ENCODE results near the gene JMJD8.

JMJD8 gene

DNA sequence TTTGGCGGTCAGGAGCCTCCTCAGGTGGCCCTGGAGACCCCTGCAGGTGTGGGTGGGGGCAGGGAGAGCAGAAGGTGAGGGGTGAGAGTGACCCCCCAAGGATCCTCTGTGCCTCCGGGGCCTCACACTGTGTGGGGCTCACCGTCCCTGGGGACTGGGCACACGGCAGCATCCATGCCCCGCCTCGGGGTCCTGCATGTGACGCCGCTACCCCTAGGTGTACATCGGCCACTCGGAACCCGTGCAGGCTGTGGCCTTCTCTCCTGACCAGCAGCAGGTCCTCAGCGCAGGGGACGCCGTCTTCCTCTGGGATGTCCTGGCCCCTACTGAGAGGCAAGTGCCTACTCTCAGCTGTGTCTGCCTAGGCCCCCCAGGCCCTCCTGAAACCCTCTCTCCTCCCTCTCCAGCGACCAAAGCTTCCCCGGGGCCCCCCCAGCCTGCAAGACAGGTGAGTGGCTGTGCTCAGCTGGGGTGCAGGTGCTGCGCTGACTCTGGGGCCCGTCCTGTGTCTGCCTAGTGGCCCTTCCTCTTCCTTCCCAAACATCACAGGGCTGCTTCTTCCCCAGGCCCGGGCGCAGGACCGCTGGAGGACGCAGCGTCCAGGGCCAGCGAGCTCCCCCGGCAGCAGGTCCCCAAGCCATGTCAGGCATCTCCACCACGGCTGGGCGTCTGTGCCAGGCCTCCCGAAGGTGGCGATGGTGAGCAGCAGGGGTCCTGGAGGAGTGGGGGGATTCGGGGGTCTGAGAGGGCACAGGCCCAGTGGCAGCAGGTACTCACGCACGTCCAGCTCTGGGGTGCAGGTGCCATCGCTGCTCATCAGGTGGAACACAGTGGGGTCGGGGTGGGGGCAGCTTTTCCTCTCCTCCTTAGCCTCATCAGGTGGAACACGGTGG is 25.2 kb downstream of the JMJD8 start:
- DNase-seq, result no peak

DNA sequence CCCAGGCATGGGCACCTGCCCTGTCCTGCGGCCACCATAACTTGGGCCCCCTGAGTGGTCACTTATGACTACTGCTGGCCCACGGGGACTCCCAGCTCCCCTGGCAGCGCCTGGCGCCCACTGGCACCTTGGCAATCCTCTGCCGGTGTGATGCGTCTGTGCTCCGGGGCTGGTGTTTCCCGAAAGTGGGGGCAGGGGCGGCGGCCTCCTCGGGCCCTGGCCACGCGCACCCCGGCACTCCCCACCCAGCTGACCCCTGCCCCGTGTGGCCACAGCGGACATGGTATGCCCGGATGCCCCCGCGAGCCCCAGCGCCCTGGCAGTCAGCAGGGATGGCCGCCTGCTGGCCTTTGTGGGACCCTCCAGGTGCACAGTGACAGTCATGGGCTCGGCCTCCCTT is 26.6 kb downstream of the JMJD8 start:
- DNase-seq, result no peak

DNA sequence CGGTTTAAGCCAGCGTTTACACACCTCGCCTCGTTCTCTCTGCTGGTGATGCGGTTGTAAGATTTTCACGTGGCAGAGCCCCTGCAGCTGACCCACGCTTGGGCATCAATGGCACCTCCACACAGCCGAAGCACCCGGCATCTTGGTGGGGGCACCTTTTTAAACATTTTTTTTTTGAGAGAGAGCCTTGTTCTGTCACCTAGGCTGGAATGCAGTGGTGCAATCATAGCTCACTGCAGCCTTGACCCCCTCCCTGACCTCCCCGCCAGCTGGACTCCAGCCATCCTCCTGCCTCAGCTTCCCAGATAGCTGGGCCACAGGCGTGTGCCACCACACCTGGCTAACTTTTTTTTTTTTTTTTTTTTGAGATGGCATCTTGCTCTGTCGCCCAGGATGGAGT is 30.1 kb downstream of the JMJD8 start:
- no peak for DNase-seq

DNA sequence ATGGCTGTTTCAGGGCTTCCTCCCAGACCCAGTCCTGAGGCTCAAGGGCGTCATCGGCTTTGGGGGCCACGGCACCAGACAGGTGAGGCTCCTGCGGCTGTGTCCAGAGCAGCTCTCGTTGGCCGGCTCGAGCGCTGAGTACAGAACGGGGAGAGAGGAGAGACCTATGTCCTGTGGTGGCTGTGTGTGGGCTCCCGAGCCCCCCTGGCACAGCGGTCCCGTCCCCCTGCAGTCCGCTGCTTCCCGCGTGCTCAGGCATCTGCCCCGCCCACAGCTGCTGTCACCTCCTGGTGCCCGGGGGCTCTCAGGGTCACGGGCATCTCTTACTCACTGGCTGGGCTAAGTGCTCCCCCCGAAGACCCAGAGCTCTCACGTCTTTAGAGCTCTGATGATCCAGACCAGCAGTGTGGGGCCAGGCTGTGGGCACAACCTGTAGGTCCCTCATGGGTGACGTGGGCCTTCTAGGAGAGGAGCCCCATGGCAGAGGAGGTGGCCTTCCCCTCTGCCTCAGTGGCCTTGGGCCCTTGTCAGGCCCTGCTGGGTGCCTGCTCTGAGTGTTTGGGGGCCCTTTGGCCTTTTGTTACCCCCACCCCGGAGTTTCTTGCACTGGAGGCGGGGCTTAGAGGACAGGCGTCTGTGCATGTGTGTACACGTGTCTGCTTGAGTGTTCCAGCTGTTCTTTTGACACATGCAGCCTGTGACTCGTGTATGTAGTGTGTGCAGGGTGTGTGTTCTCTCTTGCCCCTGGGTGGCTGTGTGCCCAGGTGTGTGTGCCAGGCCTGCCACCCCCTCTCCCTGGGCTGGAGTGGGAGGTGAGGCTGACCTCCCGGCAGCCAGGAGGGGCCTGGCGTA is 31.5 kb downstream of the JMJD8 start:
- no peak for DNase-seq

DNA sequence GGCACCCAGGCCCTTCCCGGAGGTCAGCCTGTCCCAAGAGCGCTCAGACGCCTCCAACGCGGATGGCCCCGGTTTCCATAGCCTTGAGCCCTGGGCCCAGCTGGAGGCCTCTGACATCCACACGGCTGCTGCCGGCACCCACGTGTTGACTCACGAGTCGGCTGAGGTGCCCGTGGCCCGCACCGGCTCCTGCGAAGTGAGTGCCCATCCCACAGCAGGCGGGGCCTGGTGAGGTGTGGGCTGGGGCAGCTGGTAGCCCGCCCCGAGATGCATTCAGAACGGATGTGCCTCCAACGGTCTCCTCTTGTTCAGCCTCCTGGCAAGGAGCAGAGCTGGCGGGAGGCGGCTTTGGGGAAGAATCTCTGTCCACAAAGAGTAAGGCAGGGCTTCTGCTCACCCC is 32.3 kb downstream of the JMJD8 start:
- DNase-seq, result no peak

DNA sequence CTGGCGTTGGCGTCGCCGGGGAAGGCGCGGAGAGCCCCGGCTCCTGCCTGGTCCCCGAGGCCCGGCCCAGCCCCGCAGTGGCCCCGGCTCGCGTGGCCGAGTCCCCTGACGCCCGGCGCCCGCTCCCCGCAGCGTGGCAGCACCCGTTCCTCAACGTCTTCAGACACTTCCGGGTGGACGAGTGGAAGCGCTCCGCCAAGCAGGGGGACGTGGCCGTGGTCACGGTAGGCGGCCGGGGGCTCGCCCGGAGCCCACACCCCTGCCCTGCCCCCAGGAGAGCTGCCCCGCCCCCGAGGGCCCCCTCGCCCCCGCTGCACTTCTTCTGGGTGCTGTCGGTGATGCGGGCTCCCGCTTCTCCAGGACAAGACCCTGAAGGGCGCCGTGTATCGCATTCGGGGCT is 34.5 kb downstream of the JMJD8 start:
- no peak for DNase-seq

DNA sequence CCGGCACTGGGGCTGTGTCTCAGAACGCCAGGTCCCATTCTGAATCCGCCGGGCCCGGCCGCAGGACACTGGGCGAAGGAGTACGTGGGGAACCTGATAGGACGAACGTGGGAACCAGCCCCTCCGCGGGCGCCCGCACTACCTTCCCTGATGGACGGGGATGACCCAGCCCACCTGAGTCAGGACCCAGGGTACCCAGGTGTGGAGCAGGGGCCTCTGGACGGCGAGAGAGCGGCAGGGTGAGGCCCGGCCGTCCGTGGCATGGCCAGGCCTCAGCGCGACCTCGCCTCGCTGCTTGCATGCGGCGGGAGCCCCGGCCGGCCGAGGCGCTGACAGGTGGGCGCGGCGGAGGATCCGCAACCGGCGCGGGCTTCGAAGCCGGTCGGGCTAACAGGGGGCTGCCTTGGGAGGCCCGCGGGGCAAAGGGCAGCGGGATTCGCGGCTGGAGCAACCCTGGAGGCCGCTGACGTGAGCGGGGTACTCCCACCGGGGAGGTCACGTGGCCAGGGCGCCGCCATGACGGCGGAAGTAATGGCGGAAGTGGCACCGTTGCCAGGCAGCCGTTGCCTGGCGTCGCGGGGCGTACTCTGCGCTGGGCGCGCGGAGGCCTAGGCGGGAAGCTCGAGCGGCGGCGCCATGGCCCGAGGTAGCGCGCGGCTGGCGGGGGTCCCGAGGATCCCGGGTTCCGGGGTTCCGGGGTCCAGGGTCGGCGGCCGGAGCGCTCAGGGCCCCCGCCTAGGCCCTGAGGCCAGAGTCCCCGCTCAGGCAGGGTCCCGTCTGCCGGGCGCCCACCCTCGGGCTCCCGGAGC is 35.1 kb downstream of the JMJD8 start, which contains the start of gene WDR90:
WDR90 (plus strand) TSS at position 585 of the 809 bp plus-strand sequence; CDS start at position 637, 52 bp downstream.
- DNase-seq, result peak; percentile 39

DNA sequence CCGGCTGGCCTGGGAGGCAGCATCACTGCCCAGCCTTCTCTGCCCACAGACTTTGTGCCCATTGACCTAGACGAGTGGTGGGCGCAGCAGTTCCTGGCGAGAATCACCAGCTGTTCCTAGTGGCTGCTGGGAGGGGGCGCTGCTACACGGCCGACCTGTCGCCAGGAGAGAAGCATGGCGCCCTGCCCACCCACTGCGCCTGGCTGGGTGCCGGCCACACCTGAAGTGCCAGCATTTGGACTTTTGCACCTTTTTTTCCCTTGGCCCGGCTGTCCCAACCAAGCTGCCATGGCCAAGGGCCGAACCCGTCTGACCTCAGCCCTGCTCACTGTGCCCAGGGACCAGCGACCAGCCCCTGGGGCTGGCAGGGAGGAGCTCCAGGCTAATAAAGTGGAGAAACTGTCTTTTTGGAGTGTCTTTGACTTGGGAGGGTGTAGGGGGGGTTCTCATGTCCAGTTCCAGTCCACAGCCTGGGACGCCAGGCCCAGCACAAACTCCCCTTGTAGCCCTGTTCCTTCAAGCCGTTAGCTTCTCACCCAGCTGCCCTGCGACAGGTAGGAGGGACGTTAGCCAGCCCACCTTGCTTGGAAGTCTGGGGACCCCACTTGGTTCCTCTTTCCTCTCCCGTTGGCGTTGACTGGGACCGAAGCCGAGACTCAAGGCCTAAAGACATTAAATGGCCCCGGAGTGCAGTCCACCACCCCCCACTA is 35.9 kb downstream of the JMJD8 start:
- no peak for DNase-seq

DNA sequence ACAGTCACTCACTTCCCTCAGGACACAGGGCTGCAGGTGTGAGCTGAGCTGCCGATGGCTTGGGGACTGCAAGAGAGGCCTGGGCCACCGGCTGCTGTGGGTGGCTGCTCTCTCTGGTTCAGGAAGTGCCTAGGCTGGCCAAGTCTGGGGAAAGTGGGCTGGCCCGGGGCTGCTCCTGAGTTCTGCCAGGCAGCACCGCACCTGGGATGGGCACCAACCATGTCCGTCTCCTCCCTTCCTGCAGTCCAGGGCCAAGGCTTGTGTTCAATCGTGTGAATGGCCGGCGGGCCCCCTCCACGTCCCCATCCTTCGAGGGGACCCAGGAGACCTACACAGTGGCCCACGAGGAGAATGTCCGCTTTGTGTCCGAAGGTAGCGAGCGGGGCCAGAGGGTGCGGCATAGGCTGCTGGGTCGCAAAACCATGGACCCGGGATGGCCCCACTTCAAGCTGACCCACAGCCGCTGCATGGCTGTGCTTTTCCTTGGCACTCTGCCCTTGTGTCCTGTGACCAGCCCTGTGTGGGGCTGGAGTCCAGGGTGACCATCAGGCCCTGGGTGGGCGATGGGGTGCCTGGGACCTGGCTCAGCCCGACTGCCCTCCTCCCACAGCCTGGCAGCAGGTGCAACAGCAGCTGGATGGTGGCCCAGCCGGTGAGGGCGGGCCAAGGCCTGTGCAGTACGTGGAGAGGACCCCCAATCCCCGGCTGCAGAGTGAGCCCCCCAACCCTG is 36.8 kb downstream of the JMJD8 start:
- no peak for DNase-seq

DNA sequence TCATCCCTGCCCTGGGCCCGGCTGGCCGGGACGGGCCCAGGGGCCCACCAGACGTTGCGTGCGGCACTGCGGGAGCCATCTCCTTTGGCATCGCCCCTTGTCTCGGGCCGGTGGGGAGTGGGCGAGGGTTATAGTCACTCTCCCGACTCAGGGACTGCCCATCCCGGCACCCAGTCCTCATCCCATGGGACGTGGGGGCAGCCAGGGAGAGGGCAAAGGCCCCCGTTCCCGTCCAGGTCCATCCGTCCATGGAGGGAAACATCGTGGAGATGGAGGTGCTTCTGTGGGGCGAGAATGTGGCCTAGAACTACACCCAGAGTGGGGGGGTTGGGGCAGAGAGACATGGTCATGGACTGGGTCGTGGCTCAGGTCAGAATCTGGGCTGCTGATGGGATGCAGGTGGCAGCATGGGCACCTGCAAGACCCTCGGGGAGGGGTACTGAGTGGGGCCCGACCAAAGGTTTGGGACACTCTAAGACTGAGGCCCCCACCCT is 37.4 kb downstream of the JMJD8 start:
- DNase-seq, result no peak

DNA sequence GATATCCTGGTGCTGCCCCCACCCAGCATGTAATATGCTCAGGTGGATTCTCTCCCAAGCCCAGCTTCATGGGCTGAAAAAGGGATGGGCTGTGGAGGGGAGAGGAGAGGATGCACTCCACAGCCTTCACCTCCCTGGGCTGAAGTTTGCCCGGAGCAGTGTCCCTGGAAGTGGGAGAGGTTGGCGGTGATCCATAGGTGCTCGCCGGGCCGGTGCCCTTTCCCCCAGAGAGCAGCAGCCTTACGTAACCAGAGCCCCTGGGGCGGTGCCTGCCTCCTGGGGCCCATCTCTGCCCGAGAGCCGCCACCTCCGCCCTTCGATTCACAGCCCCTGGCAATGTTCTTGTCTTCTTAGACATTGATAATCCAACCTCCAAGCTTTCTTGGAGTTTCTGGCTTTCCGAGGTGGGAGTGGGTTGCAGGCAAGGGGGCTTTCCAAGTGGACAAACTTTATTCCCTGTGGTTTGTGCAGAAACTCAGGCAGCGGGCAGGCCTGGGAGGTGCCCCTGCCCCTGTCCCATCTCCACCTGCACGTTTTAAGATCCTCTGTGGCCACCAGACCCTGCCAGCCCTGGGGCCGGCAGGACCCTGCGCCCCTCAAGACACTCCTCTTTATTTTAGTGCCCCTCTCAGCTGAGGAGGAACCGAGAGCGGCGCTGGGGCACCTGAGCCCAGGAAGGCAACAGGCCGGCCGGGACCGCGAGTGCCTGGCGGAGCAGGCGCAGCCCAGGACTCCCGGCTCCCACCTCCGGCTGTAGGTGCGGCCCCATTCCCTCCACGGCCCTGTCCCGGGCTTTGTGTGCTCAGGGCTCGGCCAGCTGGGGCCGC is 38.1 kb downstream of the JMJD8 start:
- DNase-seq, result no peak

DNA sequence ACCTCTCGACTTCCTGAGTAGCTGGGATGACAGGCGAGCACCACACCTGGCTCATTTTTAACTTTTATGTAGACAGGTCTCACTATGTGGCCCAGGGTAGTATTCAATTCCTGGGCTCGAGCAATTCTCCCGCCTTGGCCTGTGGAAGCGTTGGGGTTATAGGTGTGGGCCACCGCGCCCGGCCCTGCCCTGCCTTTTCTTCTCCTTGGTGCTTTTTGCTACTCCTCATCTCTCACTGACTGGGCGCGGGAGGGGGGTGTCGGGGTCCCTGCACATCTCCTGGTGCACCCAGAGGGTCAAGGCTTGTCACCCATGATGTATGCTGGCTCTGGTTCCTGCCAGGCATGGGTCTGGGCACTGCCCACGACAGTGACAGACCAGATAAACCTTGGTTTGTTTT is 39.6 kb downstream of the JMJD8 start:
- DNase-seq, result no peak

DNA sequence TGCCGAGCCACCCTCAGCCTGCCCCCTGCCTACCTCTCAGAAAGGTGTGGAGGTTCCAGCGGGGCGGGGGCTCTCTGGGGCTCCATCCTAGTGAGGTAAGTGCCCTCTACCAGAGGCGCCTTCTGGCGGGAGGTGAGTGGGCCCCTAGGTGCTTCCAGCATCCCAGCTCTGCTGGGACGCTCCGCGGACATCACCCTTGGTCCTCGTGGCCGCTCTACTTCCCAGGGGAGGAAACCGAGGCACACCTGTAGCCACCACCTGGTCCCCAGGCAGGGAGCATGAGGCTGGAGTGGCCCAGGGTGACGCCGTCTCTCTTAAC is 41.1 kb downstream of the JMJD8 start:
- no peak for DNase-seq

DNA sequence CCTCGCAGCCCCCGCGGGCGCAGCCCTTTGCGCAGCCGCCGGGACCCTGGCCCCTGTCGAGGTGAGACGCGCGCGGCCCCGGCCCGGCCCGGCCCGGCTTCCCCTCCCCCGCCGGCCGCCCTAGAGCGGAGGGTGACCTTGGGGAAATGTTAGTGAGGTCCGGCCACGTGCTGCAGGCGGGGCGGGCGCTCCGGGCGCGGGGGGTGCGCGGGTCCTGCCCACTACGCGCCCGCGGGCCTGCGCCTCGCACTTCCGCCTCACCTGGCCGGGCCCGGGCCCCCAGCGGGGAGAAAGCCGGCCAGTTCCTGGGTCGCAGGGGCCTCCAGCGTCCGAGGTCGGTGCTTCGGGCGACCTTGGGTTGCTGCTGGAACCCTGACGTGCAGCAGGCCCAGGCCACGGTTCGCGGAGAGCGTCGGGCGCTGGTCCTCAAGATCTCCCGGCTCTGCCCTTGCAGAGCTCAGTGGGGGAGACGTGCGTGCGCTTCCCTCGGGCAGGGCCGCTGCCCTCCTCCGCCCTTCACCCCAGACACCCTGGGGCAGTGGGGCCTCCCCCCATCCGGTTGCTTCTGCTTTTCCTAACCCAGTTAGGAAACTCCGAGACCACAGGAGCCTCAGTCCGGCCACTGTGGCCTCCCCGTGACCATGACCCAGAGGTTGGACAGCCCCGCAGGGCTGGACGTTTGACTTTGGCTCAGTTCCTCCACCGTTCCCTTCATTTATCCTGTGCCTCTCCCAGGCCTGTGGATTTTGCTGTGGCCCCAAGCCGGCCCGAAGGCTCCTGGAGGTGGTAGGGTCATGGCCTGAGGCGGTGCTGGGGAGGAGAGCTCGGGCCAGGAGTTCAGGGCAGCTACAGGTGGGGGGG is 41.7 kb downstream of the JMJD8 start:
- no peak for DNase-seq

DNA sequence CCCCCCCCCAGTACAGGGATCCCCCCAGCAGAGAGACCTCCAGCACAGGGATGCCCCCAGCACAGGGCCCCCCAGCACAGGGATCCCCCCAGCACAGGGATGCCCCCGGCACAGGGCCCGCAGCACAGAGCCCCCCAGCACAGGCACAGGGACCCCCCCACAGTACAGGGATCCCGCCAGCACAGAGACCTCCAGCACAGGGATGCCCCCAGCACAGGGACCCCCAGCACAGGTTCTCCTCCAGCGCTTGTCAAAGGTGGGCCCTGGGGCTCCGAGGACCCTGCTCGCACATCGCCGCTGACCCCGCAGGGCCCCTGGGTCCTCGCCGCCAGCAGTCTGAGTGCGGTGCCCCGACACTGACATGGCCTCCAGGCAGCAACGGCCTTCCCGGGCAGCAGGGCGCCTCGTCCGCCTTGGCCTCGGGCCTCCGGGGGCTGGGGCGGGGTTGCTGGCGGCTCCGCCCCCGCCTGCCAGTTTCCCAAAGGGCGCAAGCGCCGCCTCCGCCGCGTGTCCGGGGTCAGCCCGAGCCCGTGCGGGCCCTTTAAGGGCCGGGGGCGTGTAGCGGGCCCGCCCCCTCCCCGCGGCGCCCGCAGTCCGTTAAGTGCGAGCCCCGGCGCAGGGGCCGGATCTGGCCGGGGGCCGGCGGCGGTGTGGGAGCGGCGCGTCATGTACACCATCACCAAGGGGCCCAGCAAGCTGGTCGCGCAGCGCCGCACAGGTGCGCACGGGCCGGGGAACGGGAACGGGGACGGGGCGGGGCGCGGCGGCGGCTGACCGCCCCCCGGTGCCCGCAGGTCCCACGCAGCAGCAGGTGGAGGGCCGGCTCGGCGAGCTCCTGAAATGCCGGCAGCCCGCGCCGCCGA is 42.6 kb downstream of the JMJD8 start, which contains the start of gene MCRIP2:
MCRIP2 (plus strand) TSS at position 503 of the 863 bp plus-strand sequence; CDS start at position 667, 164 bp downstream.
- DNase-seq, result no peak

DNA sequence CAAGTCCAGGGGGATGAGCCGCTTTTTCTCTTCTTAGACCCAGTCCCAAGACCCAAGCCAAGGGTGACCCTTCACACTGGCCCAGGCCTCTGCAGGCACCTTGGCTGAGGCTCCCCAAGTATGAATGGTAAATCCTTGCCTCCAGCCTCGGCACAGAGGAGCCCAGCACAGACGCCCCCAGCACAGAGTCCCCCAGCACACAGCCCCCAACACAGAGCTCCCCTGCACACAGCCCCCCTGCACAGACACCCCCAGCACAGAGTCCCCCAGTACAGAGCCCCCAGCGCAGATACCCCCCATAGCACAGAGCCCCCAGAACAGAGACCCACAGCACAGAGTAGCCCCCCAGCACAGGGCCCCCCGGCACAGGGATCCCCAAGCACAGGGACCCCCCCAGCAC is 43.5 kb downstream of the JMJD8 start:
- no peak for DNase-seq

DNA sequence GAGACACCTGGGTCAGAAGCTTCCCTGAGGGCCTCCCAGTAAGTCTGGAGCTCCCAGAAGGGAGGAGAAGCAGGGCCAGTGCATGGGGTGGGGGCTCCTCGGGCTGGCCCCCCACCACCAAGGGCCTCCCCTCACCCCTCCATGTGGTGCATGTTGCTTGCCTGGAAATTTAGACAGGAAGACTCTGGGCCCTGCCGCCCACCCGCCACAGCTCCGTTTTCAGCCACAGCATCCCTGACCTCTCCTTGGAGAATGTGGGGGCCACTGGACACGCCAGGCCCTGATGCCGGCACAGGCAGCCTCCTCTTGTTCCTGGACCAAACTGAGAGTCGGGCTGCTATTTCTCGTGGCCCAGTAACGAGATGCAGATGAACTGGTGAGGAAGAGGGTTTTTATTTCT is 45.3 kb downstream of the JMJD8 start:
- DNase-seq, result no peak

DNA sequence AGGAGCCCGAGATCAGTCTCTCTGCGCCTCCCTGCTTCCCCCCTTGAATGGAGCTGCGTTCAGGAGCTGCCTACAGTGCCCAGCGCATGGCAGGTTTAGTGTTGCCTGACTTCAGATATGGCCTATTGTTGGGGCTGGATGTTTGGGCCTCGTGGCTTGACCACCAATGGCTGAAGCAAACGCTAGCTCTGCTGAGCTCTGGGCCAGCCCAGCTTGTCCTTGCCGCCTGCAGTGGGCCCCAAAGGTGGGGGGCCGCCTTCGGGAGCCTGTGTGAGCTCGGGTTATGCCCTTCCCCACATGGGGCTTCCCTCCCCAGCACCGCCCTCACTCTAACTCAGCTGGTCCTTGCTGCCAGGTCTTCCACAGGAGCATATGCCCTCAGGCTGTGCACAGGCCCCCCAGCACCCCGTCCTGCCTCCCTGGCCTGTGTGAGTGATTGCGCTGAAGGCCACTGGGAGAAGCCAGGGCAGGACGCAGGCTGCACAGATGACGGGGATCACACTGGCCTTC is 46.0 kb downstream of the JMJD8 start:
- no peak for DNase-seq
